DLD1 (cell line): ENCODE measurements around the gene RRAD.
"Not testable (repeated sequence)": the region's sequence is repeated elsewhere in the genome, so short reads cannot be mapped to it uniquely, and the experiment has no call there.

ENCODE experiments used
- in situ Hi-C: cut with HindIII; loops from 2 replicates; pipeline ENCODE4 v1.10.0; 2017; ENCODE audit warnings: low sequenced_read_pairs

The RRAD gene

GRCh38 chr16:66925322-66925840 lies at the start of gene RRAD:
TSS of gene RRAD (minus strand) at chr16:66925535. CDS start at chr16:66925179, 356 bp downstream.
- in situ Hi-C loops = no loop called here

- in situ Hi-C loops = not testable (repeated sequence)
Observed at GRCh38 chr16:66974932-66975246, 49.6 kb upstream of the RRAD start.

GRCh38 chr16:66974156-66974931 lies 49.0 kb upstream of the RRAD start:
- in situ Hi-C loops = not testable (repeated sequence)

GRCh38 chr16:66973716-66974115 lies 48.4 kb upstream of the RRAD start:
- in situ Hi-C loops = no loop called here

- in situ Hi-C loops = no loop called here
Observed at GRCh38 chr16:66972983-66973382, 47.6 kb upstream of the RRAD start.

- in situ Hi-C loops = no loop called here
Observed at GRCh38 chr16:66970775-66971720, 45.7 kb upstream of the RRAD start.

- in situ Hi-C loops = no loop called here
Observed at GRCh38 chr16:66968847-66969246, 43.5 kb upstream of the RRAD start.

GRCh38 chr16:66964049-66964448 lies 38.7 kb upstream of the RRAD start:
- in situ Hi-C loops = no loop called here

GRCh38 chr16:66961914-66962313 lies 36.6 kb upstream of the RRAD start:
- in situ Hi-C loops = no loop called here

- in situ Hi-C loops = no loop called here
Observed at GRCh38 chr16:66961065-66961744, 35.9 kb upstream of the RRAD start, which contains the start of gene CES3. TSS of gene CES3 (plus strand) at chr16:66961266. CDS start at chr16:66961308, 42 bp downstream.

- in situ Hi-C loops = no loop called here
Observed at GRCh38 chr16:66960270-66960669, 34.9 kb upstream of the RRAD start.

GRCh38 chr16:66959704-66960161 lies 34.4 kb upstream of the RRAD start:
- in situ Hi-C loops = no loop called here

GRCh38 chr16:66958857-66959703 lies 33.7 kb upstream of the RRAD start:
- in situ Hi-C loops = no loop called here

GRCh38 chr16:66956154-66956457 lies 30.8 kb upstream of the RRAD start:
- in situ Hi-C loops = not testable (repeated sequence)

- in situ Hi-C loops = not testable (repeated sequence)
Observed at GRCh38 chr16:66955363-66956153, 30.2 kb upstream of the RRAD start.

GRCh38 chr16:66954097-66954659 lies 28.8 kb upstream of the RRAD start:
- in situ Hi-C loops = no loop called here

GRCh38 chr16:66953462-66954096 lies 28.2 kb upstream of the RRAD start:
- in situ Hi-C loops = no loop called here

GRCh38 chr16:66952430-66953110 lies 27.2 kb upstream of the RRAD start:
- in situ Hi-C loops = no loop called here
